Measurements from ENCODE around the gene CCDC187.

CCDC187 gene

DNA sequence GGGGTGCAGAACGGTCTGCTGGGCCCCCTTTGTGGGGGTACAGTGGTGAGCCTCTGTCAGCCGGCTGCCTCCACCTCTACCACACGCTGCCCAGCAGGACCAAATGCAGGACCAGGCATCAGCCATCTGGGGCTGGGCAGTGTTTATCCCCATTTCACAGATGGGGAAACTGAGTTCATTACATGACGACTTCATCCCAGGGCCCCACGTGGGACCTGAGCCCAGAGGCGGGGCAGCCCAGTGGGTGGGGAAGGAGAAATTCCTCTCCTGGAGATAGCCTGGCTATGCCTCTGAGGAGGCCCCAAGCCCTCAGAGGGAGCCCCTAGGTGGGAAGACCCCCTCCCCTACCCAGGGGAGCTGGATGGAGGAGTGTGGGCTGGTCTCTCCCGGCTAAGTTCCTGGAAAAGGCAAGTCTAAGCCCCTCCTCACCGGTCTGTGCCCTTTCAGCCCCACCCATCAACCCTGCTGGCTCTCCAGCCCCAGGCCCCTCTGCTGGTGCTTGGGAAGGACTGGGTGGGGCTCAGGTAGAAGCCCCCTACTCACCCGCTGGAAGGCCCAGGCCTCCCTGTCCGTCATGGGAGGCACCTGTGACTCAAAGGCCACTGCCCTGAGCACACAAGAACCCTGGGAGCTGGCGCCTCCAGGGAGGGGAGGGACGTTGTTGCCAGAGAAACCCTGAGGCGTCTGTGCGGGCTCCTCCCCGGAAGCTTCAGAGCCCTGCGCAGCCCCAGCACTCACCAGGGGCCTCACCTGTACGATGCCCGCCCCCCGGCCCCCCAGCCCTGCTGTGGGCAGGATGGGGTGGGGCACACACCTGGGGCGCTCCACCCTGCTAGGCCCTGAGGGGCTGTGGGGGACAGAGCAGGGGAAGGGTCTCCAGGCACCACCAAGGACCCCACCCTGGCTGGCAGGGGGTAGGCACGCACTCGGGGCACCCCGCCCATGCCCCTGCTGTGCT is 7.4 kb upstream of the CCDC187 start:
- no peak for DNase-seq

DNA sequence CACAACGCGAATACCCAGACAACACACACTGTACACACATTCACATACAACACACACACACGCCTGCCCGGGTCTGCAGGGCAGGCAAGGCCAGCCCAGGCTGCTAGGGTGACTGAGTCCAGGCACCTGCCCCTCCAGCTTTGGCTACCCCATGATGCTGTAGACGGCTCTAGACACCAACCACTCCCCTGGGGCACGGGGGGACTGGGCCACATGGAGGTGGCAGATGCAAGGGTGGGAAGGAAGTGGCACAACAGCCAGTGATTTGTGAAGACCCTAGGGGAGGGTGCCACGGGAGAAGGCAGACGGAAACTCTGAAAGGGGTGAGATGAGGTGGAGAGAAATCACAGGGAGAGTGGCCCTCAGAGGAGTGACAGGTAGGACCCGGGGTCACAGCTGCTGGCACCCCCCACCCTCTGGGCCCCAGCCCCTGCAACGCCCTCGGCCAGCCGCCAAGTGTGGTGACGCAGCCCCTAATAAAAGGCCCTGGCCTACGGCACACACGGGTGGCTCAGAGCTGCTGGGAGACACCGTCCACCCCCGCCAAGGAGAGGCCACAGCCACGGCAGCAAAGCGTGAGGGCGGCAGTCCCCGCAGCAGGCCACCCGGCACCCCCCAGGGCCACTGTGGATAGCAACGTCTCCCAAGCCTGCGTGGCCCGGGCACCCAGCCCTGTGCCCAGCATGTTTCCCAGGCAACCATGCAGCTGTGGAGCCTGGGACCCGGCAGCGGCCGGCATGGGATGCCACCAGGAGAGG is 6.6 kb upstream of the CCDC187 start:
- no peak for DNase-seq

GRCh38 chr9:136309806-136310220 is 5.9 kb upstream of the CCDC187 start:
- no peak for DNase-seq

DNA sequence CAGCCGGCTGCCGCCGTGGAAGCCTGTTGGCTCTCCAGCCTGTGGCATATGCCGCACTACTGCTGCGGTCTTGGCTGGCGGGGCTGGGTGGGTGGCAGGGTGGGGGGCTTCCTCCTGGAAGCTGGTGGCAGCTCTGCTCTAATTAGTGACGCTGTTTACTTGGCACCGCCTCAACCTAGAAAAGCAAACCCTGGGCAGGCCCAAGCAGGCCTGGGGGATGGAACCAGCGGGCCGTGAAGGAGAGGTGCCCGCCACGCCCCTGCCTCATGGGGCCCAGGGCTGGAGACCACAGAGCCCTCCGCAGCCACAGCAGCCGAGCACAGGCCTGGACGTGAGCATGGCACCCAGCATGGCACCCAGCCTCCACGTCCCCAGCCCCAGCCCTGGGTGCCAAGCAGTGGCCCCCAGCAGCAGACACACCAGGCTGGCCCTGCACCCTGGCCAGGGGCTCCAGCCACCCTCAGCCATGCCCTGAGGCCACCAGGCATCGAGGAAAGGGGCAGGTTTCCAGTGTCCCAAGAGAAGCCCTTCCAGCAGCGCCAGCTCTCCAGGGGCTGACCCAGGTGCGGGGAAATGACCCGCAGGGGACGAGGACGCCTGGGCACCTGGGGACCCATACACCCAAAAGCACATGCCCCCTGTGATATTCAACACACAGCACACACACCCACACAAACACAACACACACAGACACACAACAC is 5.4 kb upstream of the CCDC187 start:
- no peak for DNase-seq

DNA sequence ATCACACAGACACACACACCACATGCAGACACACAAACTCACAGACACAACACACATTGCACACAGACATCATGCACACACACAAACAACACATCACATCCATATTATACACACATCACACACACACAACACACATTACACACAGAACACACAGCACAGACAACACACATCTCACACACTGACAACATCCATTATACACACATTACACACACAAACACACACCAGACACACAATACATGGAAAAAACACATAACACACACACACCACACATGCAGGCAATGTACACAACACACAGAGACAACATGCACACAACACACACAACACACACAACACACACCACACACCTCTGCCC is 4.8 kb upstream of the CCDC187 start:
- no peak for DNase-seq

DNA sequence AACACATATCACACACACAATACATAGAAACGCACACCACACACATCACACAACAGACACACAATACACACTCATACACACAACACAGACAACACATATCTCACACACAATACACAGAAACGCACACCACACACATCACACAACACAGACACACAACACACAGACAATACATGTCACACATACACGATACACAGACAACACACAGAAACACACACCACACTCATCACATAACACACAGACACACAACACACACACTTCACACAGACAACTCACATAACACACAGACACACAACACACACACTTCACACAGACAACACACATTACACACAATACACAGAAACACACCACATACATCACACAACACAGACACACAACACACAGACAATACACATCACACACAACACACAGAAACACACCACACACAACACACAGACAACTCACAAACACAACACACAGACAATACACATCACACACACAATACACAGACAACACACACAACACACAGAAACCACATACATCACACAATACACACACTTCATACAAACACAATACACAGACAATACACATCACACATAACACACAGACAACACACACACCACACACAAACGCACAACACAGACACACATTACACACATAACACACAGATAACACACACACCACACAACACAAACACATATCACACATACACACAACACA is 4.3 kb upstream of the CCDC187 start:
- no peak for DNase-seq

GRCh38 chr9:136307215-136307750 is 3.4 kb upstream of the CCDC187 start:
- DNase-seq = no peak

DNA sequence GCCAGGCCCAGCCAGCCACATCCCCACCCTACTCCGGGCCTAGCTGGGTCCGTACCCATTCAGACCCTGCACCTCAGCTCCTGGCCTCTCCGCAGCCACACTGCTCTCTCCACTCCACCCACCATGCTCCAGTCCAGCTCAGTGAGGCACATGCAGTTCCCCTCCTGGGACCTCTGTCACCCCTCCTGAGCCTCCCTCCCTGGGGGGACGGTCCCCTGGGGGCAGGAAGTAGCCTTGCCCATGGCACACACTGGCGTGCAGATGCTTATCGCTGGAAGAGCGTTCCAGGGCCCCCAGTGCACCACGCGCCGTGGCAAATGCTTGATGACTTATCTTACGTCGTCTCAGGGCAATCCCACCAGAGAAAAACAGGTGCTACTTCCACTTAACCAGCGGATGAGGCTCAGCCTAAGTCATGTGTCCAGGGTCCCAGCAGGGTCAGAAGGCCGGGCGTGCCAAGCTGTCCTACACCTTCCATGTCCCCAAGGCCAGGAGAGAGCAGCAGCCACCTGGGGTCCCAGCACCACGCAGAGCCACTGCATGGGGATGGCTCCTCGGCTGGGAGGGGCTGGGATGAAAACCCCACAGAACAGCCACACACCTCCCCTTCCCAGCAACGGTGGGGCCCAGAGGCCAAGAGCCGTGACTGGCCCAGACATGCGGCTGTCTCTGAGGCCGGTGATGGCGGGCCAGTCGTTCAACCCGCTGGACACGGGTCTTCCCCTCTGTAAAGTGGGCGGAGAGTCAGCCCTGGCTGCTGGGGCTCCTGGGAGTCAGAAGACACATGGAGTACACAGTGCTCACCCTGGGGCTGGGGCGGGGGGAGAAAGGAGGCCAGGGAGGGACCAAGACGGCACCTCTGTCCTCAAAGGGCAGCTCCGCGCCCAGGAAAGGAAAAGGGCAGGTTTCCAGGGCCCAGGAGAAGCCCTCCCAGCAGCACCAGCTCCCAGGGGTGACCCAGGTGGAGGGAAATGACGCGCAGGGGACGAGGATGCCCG is 2.6 kb upstream of the CCDC187 start:
- DNase-seq = no peak

- no peak for DNase-seq
These were observed 1.9 kb upstream of the CCDC187 start for GRCh38 chr9:136305804-136306203.

GRCh38 chr9:136304981-136305380 is 1.1 kb upstream of the CCDC187 start:
- DNase-seq = no peak

DNA sequence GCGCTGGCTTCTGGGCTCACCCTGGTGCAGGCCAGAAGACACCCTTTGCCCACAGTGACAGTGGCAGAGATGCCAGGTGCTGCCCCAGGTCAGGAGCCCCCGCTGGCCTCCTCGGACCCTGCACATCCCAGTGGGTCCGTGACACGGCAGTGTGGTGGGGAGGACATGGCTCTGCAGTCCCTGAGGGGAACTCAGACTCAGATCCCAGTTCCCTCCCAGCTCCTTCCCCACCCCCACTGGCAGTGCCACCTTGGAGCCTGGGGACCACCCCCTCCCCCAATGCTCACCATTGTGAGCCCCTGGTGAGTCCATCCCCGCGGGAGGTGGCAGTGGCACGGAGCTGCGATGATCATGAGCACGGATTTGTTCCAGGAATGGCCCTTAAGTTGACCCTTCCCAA is 562 bp upstream of the CCDC187 start:
- DNase-seq = no peak

- DNase-seq = no peak
These were observed 649 bp downstream of the CCDC187 start for GRCh38 chr9:136303066-136303824.

GRCh38 chr9:136302527-136302926 is 1.4 kb downstream of the CCDC187 start:
- no peak for DNase-seq

GRCh38 chr9:136300866-136301265 is 3.0 kb downstream of the CCDC187 start:
- no peak for DNase-seq

DNA sequence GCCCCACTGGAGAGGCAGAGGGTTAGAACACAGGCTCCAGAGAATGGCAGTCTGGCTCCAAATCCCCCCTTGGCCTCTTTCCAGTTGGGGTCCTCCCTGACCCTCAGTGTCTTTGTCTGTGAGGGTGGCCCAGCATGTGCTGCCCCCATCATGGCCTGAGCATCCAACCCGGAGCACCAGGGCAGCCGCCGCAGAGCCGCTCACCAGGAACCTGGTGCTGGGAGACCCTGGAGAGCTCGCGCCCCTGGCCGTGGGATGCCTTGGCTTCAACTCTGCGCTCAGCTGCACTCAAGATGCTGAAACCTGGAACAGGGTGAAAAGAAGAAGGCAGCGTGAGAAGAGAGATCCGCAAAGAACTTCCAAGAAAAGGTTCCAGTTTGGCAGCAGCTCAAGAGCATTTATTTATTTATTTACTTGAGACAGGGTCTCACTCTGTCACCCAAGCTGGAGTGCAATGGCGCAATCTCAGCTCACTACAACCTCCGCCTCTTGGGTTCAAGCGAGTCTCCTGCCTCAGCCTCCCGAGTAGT is 3.8 kb downstream of the CCDC187 start:
- no peak for DNase-seq

DNA sequence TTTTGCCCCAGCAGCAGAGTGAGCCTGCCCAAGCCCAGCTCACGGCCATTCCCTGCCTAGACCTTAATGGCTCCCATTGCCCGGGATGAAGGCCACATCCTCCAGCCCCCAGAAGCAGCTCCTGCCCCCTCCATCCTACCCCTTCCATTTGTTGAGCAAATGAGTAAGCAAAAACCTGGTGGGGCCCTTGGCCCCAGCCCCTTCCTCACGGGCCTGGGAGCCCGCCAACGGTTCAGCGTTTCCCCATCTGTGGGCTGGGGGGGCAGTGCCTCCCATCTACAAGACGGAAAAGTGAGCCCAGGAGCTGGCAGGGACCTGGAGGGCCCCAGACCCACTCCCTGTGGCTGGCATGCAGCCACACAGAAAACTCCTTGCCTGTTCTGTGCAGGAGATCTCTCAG is 4.4 kb downstream of the CCDC187 start:
- no peak for DNase-seq

- no peak for DNase-seq
These were observed 4.8 kb downstream of the CCDC187 start for GRCh38 chr9:136299116-136299515.

DNA sequence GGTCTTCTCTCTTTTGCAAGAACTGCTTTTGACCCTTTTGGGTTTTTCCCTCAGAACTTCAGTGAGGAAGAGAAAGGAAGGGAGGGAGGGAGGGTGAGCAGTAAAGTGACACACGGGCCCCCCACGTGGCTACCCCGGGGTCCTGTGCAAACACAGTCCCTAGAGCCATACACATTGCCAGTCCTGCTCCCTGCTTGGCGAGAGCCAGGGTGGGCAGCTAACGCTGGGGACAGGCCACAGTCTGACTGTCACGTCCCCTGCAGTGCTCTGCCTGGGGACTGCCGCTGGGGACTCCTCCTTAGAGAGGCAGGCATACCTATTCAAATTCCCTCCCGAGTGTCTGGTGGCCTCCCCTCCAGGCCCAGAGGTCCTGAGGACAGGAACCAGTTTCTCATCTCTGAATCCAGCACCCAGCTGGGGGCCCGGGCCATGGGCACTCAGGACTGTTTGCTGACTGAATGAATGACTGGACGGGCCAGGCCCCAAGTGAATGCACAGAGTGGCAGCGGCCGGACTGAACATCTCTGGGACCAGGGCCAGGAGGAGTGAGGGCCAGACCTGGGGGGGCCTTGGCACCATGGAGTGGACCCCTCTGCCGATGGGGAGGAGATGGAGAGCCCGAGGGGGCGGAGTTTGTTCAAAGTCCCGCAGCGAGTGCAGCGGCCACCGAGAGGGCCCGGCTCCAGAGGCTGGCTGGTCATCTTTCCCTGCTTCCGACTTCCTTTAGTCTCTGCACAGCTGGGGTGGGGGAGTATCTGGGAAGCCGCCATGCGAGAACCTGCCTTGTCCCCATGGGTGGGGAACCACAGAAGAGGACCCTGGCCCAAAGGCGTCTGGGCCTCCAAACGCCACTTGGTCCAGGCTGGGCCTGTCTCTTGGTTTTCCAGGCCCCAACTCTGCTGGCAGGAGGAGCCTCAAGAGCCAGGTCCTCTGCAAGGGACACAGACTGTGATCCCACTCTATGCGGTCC is 5.8 kb downstream of the CCDC187 start:
- DNase-seq = no peak
